Hepatocyte (in vitro differentiated cells): ENCODE results near the gene IL22RA2.
"Not testable (repeated sequence)": the region's sequence is repeated elsewhere in the genome, so short reads cannot be mapped to it uniquely, and the experiment has no call there.

Experiments
- EZH2 ChIP-seq: fragments of 200-600 bp; sonication (generic); IDR thresholded peaks from 2 replicates; pipeline ENCODE4 v1.6.1; 2016; ENCODE audit warnings: antibody characterized with exemption, mild to moderate bottlenecking, borderline replicate concordance
- TF ChIP-seq, protein P1 (sequence below): fragments of 200-600 bp; sonication (generic); IDR thresholded peaks from 2 replicates; pipeline ENCODE4 v1.5.1; 2016; ENCODE audit warnings: antibody characterized with exemption, mild to moderate bottlenecking; ENCODE audit not compliant: poor library complexity

DNA sequence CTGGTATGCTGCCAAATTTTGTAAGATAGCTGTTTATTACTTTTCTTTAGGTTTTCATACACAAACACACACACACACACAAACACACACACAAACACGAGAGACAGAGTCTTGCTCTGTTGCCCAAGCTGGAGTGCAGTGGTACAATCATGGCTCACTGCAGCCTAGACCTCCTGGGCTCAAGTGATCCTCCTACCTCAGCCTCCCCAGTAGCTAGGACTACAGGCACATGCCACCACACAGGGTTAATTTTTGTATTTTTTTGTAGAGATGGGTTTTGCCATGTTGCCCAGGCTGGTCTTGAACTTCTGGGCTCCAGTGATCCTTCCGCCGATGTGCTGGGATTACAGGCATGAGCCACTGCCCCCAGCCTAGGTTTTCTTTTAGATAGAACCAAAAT is 42.2 kb upstream of the IL22RA2 start:
- TF ChIP-seq, protein P1, sequence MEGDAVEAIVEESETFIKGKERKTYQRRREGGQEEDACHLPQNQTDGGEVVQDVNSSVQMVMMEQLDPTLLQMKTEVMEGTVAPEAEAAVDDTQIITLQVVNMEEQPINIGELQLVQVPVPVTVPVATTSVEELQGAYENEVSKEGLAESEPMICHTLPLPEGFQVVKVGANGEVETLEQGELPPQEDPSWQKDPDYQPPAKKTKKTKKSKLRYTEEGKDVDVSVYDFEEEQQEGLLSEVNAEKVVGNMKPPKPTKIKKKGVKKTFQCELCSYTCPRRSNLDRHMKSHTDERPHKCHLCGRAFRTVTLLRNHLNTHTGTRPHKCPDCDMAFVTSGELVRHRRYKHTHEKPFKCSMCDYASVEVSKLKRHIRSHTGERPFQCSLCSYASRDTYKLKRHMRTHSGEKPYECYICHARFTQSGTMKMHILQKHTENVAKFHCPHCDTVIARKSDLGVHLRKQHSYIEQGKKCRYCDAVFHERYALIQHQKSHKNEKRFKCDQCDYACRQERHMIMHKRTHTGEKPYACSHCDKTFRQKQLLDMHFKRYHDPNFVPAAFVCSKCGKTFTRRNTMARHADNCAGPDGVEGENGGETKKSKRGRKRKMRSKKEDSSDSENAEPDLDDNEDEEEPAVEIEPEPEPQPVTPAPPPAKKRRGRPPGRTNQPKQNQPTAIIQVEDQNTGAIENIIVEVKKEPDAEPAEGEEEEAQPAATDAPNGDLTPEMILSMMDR: not testable (repeated sequence)
- not testable (repeated sequence) for TF ChIP-seq EZH2
